Lung (tissue), 12 donors: ENCODE data around the gene RASAL3. TPM values are rescaled to one million over a fixed set of nuclear protein-coding genes. Genes with fewer than 3 reads are reported as not detected.

Source experiments
- ATAC-seq: fragments of 200-7000 bp; cut with Tn5 transposase; one replicate; pipeline ENCODE4 v1.9.1; 2020; ENCODE audit warnings: moderate number of reproducible peaks; ENCODE audit not compliant: insufficient read depth, low FRiP score
- DNase-seq, 3 donors: peaks; one replicate each; pipeline ENCODE4 v3.0.0-alpha.2; 2013 to 2017
- H3K27ac ChIP-seq, 2 donors: one replicate each; pipeline ENCODE4 v1.5.1; 2013; ENCODE audit warnings: mild to moderate bottlenecking in 2 of 2, moderate library complexity in 2 of 2, control low read depth in 1 of 2, inconsistent platforms in 1 of 2, low read depth in 1 of 2, low read length in 1 of 2
- H3K27me3 ChIP-seq, 3 donors: one replicate each; pipeline ENCODE4 v1.5.1; 2013; ENCODE audit warnings: low read length in 2 of 3; ENCODE audit not compliant: control insufficient read depth in 3 of 3, insufficient read depth in 3 of 3
- H3K36me3 ChIP-seq, 4 donors: one replicate each; pipeline ENCODE4 v1.5.1; 2013; ENCODE audit warnings: low read length in 4 of 4, mild to moderate bottlenecking in 1 of 4, moderate library complexity in 1 of 4; ENCODE audit not compliant: control insufficient read depth in 4 of 4, insufficient read depth in 4 of 4
- H3K4me1 ChIP-seq, 5 donors: one replicate each; pipeline ENCODE4 v1.5.1; 2013; ENCODE audit warnings: low read length in 5 of 5, mild to moderate bottlenecking in 2 of 5, moderate library complexity in 1 of 5; ENCODE audit not compliant: control insufficient read depth in 5 of 5, insufficient read depth in 5 of 5
- H3K4me3 ChIP-seq: one replicate; pipeline ENCODE4 v1.5.1; 2013; ENCODE audit warnings: mild to moderate bottlenecking, control low read depth, moderate library complexity
- H3K9ac ChIP-seq, 2 donors: one replicate each; pipeline ENCODE4 v1.5.1; 2013; ENCODE audit warnings: low read length in 2 of 2, control low read depth in 1 of 2; ENCODE audit not compliant: insufficient read depth in 1 of 2
- H3K9me3 ChIP-seq, 4 donors: one replicate each; pipeline ENCODE4 v1.5.1; 2013; ENCODE audit warnings: low read length in 3 of 4, mild to moderate bottlenecking in 1 of 4, moderate library complexity in 1 of 4; ENCODE audit not compliant: control insufficient read depth in 4 of 4, insufficient read depth in 3 of 4
- WGBS, 2 donors: extraction: QIAGEN DNeasy Blood & Tissue Kit; methylation state at CpG; one replicate each; pipeline ENCODE4 v1.1.7; 2013; 5-methylcytosine and 5-hydroxymethylcytosine counted together
- polyA plus RNA-seq, 2 donors: library from polyadenylated mRNA; stranded (reverse); fragments of 200-250 nt; gene quantifications; one replicate each; pipeline ENCODE4 v1.2.1, GENCODE V29; 2013
- total RNA-seq, 2 donors: library from RNA; depleted of rRNA in 1 of 2; stranded (reverse); fragments of >200 nt in 1 of 2; gene quantifications; one replicate each; pipeline ENCODE4 v1.2.1, GENCODE V29; 2014 to 2021
- TF ChIP-seq, protein P1 (sequence below): IDR thresholded peaks from 2 replicates; pipeline ENCODE4 v1.5.1; 2012; ENCODE audit warnings: mild to moderate bottlenecking; ENCODE audit errors: control extremely low read depth, extremely low read depth
- donor health status: control.
- donor health status: control.
- donor health status: Bipolar disorder and iron deficiency.
- donor health status: healthy.
- donor health status: DM: yes; HTN: yes; CAD: no.

RASAL3 gene
- total and polyA plus RNA-seq, 4 donors, result 4.6 to 18.2 (median 9.6) TPM

DNA sequence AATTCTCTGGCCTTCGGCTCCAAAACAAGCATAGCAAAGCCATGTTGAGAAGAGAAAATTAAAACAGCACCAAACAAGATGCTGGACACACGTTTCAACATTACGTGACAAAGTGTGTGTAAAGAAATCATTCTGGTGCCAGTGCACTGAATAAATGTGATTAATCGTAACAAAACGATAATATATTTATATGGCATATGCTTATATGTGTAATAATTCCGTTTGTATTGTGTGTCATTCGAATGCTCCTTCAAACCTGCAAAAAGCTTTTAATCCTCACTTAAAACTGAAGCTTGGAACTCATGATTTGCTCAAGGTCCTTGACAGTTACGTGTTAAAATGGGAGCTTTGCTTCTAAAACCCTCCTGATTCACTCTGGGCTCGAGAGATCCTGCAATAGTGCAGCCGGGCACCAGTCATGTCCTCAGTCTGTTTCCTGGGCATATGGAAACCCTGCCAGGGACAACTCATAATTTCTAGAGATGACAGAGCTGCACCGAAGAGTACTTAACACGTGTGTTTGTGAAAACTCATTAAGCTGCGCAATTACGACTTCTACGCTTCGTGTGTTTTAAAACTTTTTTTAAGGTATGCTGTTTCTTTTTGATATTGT, 44.8 kb downstream of the RASAL3 start:
- Histone ChIP-seq H3K4me1 (peaks cover 9 to 56% (median 23%) of the 10 kb centered on the region in 5 donors), H3K4me3 (no peak overlapping the region), H3K9ac (peak overlapping the region in 1 of 2 donors; percentile 68), H3K27me3 (no peaks in the 10 kb centered on the region), H3K27ac (peak overlapping the region in 1 of 2 donors; percentile 41), H3K9me3 (no peaks in the 10 kb centered on the region), H3K36me3 (peaks cover 12 to 32% (median 28%) of the 10 kb centered on the region in 4 donors)
- ATAC-seq (no peak), DNase-seq (no peak)
- WGBS, 2 donors, result 22 to 36% methylated on average over 16 of the region's 16 CpGs
- TF ChIP-seq, protein P1, sequence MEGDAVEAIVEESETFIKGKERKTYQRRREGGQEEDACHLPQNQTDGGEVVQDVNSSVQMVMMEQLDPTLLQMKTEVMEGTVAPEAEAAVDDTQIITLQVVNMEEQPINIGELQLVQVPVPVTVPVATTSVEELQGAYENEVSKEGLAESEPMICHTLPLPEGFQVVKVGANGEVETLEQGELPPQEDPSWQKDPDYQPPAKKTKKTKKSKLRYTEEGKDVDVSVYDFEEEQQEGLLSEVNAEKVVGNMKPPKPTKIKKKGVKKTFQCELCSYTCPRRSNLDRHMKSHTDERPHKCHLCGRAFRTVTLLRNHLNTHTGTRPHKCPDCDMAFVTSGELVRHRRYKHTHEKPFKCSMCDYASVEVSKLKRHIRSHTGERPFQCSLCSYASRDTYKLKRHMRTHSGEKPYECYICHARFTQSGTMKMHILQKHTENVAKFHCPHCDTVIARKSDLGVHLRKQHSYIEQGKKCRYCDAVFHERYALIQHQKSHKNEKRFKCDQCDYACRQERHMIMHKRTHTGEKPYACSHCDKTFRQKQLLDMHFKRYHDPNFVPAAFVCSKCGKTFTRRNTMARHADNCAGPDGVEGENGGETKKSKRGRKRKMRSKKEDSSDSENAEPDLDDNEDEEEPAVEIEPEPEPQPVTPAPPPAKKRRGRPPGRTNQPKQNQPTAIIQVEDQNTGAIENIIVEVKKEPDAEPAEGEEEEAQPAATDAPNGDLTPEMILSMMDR, result no peak

DNA sequence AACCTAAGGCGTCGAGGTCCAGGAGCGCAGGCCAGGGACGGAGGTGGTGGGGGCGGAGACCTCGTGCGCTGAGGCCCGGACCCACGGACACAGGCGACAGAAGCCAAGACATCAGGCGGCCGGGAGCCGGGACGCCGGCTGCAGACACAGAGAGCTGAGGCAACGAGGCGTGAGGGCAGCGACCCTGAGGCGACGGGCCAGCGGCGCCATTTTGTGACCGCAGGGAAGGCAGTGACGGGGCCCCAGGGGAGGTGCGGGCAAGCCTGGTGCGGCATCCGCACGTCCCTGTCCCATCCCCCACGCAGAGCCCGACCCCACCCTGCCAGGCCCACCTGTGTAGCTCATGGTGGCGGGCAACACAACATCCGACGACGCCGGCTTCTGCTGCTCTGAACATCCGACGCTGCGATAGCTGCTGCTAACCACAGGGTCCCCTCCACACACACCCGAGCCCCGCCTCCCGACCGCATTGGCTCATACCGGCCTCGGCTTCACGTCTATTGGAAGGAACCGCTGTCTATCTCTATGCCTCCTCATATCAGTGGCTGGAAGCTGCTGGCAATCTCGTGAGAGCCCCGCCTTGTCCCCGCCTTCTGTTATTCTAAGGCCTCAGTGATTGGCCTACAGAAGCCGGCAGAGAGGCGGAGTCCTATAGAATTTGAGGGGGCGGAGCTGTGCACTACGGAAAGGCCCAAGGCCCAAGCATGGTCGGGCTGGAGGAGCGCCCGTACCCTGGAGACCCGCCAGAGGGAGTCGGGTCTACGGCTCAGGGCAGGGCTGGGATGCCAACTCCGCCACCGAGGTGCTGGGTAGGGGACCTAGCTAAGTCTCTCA, 45.5 kb downstream of the RASAL3 start, which contains the start of gene AKAP8L:
AKAP8L (minus strand) TSS at position 410 of the 834 bp plus-strand sequence; CDS start at position 345, 65 bp downstream.
- H3K27ac ChIP-seq, result peak within 1 kb of the TSS; percentile 92 to 93
- H3K27me3 ChIP-seq, result no peaks in the 10 kb centered on the region
- peaks cover 7 to 25% (median 22%) of the 10 kb centered on the region in 4 donors for H3K36me3 ChIP-seq
- 0% methylated on average over 50 to 61 of the region's 61 CpGs for WGBS, 2 donors
- ATAC-seq (peak; percentile 94), DNase-seq (peak; percentile 100)
- H3K4me1 ChIP-seq, result peaks cover 9 to 56% (median 24%) of the 10 kb centered on the region in 5 donors
- H3K9me3 ChIP-seq, result no peaks in the 10 kb centered on the region
- peak within 1 kb of the TSS; percentile 77 to 83 for H3K9ac ChIP-seq
- TF ChIP-seq, protein P1, result peak; percentile 53
- H3K4me3 ChIP-seq, result peak within 1 kb of the TSS; percentile 97

DNA sequence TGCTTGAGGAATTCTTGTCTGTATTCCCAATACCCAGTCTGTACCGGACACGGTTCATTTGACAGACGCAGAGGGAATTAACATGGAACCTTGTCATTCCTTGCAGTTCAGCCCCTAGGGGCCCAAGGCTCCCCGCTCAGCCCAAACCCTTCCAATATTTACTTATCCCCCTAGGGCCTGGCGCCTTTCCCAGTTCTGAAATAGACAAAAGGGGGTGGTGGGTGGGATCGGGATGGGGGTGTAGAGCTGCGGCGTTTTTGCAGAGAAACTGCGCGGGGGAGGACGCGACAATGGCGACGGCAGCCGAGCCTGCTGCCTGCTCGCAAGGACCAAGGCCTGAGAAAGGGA, 46.1 kb downstream of the RASAL3 start:
- peaks cover 12 to 61% (median 27%) of the 10 kb centered on the region in 5 donors for H3K4me1 ChIP-seq
- TF ChIP-seq, protein P1, result no peak
- H3K9ac ChIP-seq, result peak overlapping the region; percentile 77 to 83
- DNase-seq, result peak; percentile 76 to 87 (median 84)
- peak overlapping the region; percentile 97 for H3K4me3 ChIP-seq
- 1% methylated on average over 16 of the region's 16 CpGs for WGBS, 2 donors
- H3K9me3 ChIP-seq, result no peaks in the 10 kb centered on the region
- peak overlapping the region; percentile 92 to 93 for H3K27ac ChIP-seq
- H3K36me3 ChIP-seq, result peaks cover 4 to 19% (median 16%) of the 10 kb centered on the region in 4 donors
- no peaks in the 10 kb centered on the region for H3K27me3 ChIP-seq
- peak; percentile 4 for ATAC-seq
